Trophoblast cell (in vitro differentiated cells and primary cell): Measurements from ENCODE around the gene HMGCL.

Experiments used
- DNase-seq, 2 donors: peaks; one replicate each; pipeline ENCODE4 v3.0.0-alpha.2; 2016
- H2AFZ ChIP-seq: 2 replicates; pipeline ENCODE4 v1.6.1; 2013; ENCODE audit warnings: low read length, moderate library complexity, mild to moderate bottlenecking; ENCODE audit not compliant: insufficient read depth, poor library complexity
- H2AK5ac ChIP-seq: 2 replicates; pipeline ENCODE4 v1.6.1; 2013; ENCODE audit warnings: mild to moderate bottlenecking, low read length
- H2BK120ac ChIP-seq: 2 replicates; pipeline ENCODE4 v1.6.1; 2013; ENCODE audit warnings: low read length, mild to moderate bottlenecking, moderate library complexity; ENCODE audit not compliant: insufficient read depth, poor library complexity
- H2BK12ac ChIP-seq: 2 replicates; pipeline ENCODE4 v1.6.1; 2013; ENCODE audit warnings: mild to moderate bottlenecking, low read length, moderate library complexity
- H2BK5ac ChIP-seq: 2 replicates; pipeline ENCODE4 v1.6.1; 2013; ENCODE audit warnings: low read length, low read depth, moderate library complexity, mild to moderate bottlenecking; ENCODE audit not compliant: poor library complexity
- H3K14ac ChIP-seq: 2 replicates; pipeline ENCODE4 v1.6.1; 2013; ENCODE audit warnings: mild to moderate bottlenecking, low read length
- H3K18ac ChIP-seq: 2 replicates; pipeline ENCODE4 v1.6.1; 2013; ENCODE audit warnings: mild to moderate bottlenecking, low read length
- H3K23ac ChIP-seq: 2 replicates; pipeline ENCODE4 v1.6.1; 2013; ENCODE audit warnings: low read length
- H3K27ac ChIP-seq: 2 replicates; pipeline ENCODE4 v1.5.1; 2013; ENCODE audit warnings: low read depth, mild to moderate bottlenecking, inconsistent platforms, low read length, moderate library complexity
- H3K27me3 ChIP-seq: 2 replicates; pipeline ENCODE4 v1.6.1; 2013; ENCODE audit warnings: inconsistent platforms, mild to moderate bottlenecking, low read length, moderate library complexity; ENCODE audit not compliant: insufficient read depth
- H3K36me3 ChIP-seq, 2 experiments: 1 replicate in 1 of 2; 2 replicates in 1 of 2; pipeline ENCODE4 v1.6.1; 2013; ENCODE audit warnings: low read length in 2 of 2, mild to moderate bottlenecking in 2 of 2, moderate library complexity in 1 of 2; ENCODE audit not compliant: insufficient read depth in 2 of 2, control insufficient read depth in 1 of 2
- H3K4ac ChIP-seq: 2 replicates; pipeline ENCODE4 v1.6.1; 2013; ENCODE audit warnings: low read depth, mild to moderate bottlenecking, low read length, moderate library complexity
- H3K4me1 ChIP-seq, 2 experiments: 1 replicate in 1 of 2; 2 replicates in 1 of 2; pipeline ENCODE4 v1.6.1; 2013; ENCODE audit warnings: low read length in 2 of 2, mild to moderate bottlenecking in 2 of 2, moderate library complexity in 1 of 2; ENCODE audit not compliant: insufficient read depth in 2 of 2, control insufficient read depth in 1 of 2
- H3K4me2 ChIP-seq: 2 replicates; pipeline ENCODE4 v1.6.1; 2013; ENCODE audit warnings: inconsistent platforms, mild to moderate bottlenecking, low read length, moderate library complexity
- H3K4me3 ChIP-seq: 2 replicates; pipeline ENCODE4 v1.5.1; 2013; ENCODE audit warnings: mild to moderate bottlenecking, low read depth, low read length, inconsistent platforms
- H3K79me1 ChIP-seq: one replicate; pipeline ENCODE4 v1.6.1; 2013; ENCODE audit warnings: low read length
- H3K79me2 ChIP-seq: 2 replicates; pipeline ENCODE4 v1.6.1; 2013; ENCODE audit warnings: low read length, mild to moderate bottlenecking; ENCODE audit not compliant: control insufficient read depth, insufficient read depth, poor library complexity
- H3K9ac ChIP-seq: 2 replicates; pipeline ENCODE4 v1.6.1; 2013; ENCODE audit warnings: mild to moderate bottlenecking, low read length
- H3K9me3 ChIP-seq: 2 replicates; pipeline ENCODE4 v1.6.1; 2013; ENCODE audit warnings: low read depth, mild to moderate bottlenecking, control low read depth, inconsistent platforms, low read length; ENCODE audit not compliant: insufficient read depth
- H4K12ac ChIP-seq: 2 replicates; pipeline ENCODE4 v1.6.1; 2013; ENCODE audit warnings: low read depth, mild to moderate bottlenecking, low read length, moderate library complexity
- H4K8ac ChIP-seq: 2 replicates; pipeline ENCODE4 v1.6.1; 2013; ENCODE audit warnings: low read depth, mild to moderate bottlenecking, low read length, moderate library complexity
- H4K91ac ChIP-seq: one replicate; pipeline ENCODE4 v1.6.1; 2013; ENCODE audit warnings: low read depth, mild to moderate bottlenecking, low read length, moderate library complexity
- WGBS: extraction: QIAGEN DNeasy Blood & Tissue Kit; methylation state at CpG from one replicate; pipeline ENCODE4 v1.1.7; 2013; ENCODE audit warnings: missing lambda C conversion rate; ENCODE audit not compliant: insufficient read length, insufficient coverage; ENCODE audit errors: extremely low coverage; 5-methylcytosine and 5-hydroxymethylcytosine counted together

Gene HMGCL

GRCh38 chr1:23790696-23791515 is 34.3 kb downstream of the HMGCL start, which contains the start of gene LYPLA2:
TSS of gene LYPLA2 (plus strand) at chr1:23791145. CDS start at chr1:23792683, 1,538 bp downstream.
- peaks cover 12% of the 10 kb centered on the region for H3K79me2 ChIP-seq
- peak within 1 kb of the TSS; percentile 49 for H2BK5ac ChIP-seq
- WGBS = no CpG with 5 or more reads among the region's 47 CpGs
- peak within 1 kb of the TSS; percentile 49 for H2AFZ ChIP-seq
- H4K91ac ChIP-seq = peak within 1 kb of the TSS; percentile 92
- H3K4me2 ChIP-seq = peak within 1 kb of the TSS; percentile 62
- H2BK12ac ChIP-seq = peak within 1 kb of the TSS; percentile 17
- peak within 1 kb of the TSS; percentile 76 for H3K18ac ChIP-seq
- peak within 1 kb of the TSS; percentile 96 for H3K4ac ChIP-seq
- H3K9me3 ChIP-seq = no peaks in the 10 kb centered on the region
- H4K8ac ChIP-seq = peak within 1 kb of the TSS; percentile 86
- DNase-seq = peak; percentile 90 to 94
- peak within 1 kb of the TSS; percentile 32 for H3K9ac ChIP-seq
- no peak within 1 kb of the TSS for H3K23ac ChIP-seq
- peaks cover 7% of the 10 kb centered on the region for H3K79me1 ChIP-seq
- peak within 1 kb of the TSS; percentile 74 for H3K4me3 ChIP-seq
- peaks cover 45% of the 10 kb centered on the region in 2 experiments for H3K36me3 ChIP-seq
- H2AK5ac ChIP-seq = peak within 1 kb of the TSS; percentile 89
- H3K14ac ChIP-seq = peak within 1 kb of the TSS; percentile 84
- H2BK120ac ChIP-seq = peak within 1 kb of the TSS; percentile 65
- peaks cover 12 to 15% of the 10 kb centered on the region in 2 experiments for H3K4me1 ChIP-seq
- peak within 1 kb of the TSS; percentile 26 for H3K27ac ChIP-seq
- H4K12ac ChIP-seq = peak within 1 kb of the TSS; percentile 79
- H3K27me3 ChIP-seq = no peaks in the 10 kb centered on the region

GRCh38 chr1:23788695-23789094 is 36.5 kb downstream of the HMGCL start:
- Histone ChIP-seq H2AFZ (no peak overlapping the region), H3K9me3 (no peaks in the 10 kb centered on the region), H3K79me2 (peaks cover 12% of the 10 kb centered on the region)

DNA sequence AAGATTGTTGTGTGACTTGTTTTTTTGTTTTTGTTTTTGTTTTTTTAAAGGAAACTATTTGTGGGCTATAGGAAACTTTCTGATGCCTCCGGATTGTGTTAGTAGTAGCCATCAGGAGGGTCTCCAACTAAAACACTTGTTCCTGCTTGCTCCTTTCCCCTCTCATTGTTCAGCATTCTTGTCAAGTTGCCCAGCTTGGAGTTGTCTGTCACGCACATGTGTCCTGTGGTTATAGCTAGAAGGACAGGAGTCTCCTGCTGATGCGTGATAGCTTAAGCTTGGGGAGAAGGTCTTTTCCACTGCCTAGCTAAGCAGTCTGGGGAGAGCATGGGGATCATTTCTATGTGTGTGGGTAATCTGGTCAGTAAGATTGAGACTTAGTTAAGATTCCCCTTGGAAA is 37.5 kb downstream of the HMGCL start:
- peak overlapping the region; percentile 69 for H3K23ac ChIP-seq
- peaks cover 22 to 28% of the 10 kb centered on the region in 2 experiments for H3K36me3 ChIP-seq
- no peak overlapping the region for H3K27ac ChIP-seq
- peaks cover 12% of the 10 kb centered on the region for H3K79me2 ChIP-seq
- H2AFZ ChIP-seq = no peak overlapping the region
- H2AK5ac ChIP-seq = no peak overlapping the region
- H3K4ac ChIP-seq = no peak overlapping the region
- no peak overlapping the region for H4K8ac ChIP-seq
- DNase-seq = no peak
- no peaks in the 10 kb centered on the region for H3K9me3 ChIP-seq
- no peak overlapping the region for H3K4me2 ChIP-seq
- no peak overlapping the region for H2BK5ac ChIP-seq
- no peak overlapping the region for H3K18ac ChIP-seq
- H3K9ac ChIP-seq = no peak overlapping the region
- H2BK12ac ChIP-seq = no peak overlapping the region
- H3K27me3 ChIP-seq = no peaks in the 10 kb centered on the region
- H3K4me1 ChIP-seq = peaks cover 12 to 15% of the 10 kb centered on the region in 2 experiments
- WGBS = no CpG with 5 or more reads among the region's 3 CpGs
- no peak overlapping the region for H3K4me3 ChIP-seq
- H4K91ac ChIP-seq = no peak overlapping the region
- no peak overlapping the region for H2BK120ac ChIP-seq
- H4K12ac ChIP-seq = no peak overlapping the region
- H3K79me1 ChIP-seq = peaks cover 7% of the 10 kb centered on the region
- H3K14ac ChIP-seq = no peak overlapping the region

More at GRCh38 chr1:23788695-23789094, 36.5 kb downstream of the HMGCL start:
- H3K27ac ChIP-seq = no peak overlapping the region
- no peak overlapping the region for H4K12ac ChIP-seq
- no peak overlapping the region for H3K23ac ChIP-seq
- peaks cover 7% of the 10 kb centered on the region for H3K79me1 ChIP-seq
- H4K91ac ChIP-seq = no peak overlapping the region
- H2BK120ac ChIP-seq = no peak overlapping the region
- H3K18ac ChIP-seq = no peak overlapping the region
- H2BK5ac ChIP-seq = no peak overlapping the region
- H3K4me2 ChIP-seq = no peak overlapping the region
- H3K9ac ChIP-seq = no peak overlapping the region
- peaks cover 12 to 15% of the 10 kb centered on the region in 2 experiments for H3K4me1 ChIP-seq
- H2AK5ac ChIP-seq = no peak overlapping the region
- no peak overlapping the region for H2BK12ac ChIP-seq
- WGBS = no CpG with 5 or more reads among the region's 3 CpGs
- H4K8ac ChIP-seq = no peak overlapping the region
- no peak for DNase-seq
- H3K14ac ChIP-seq = no peak overlapping the region
- H3K36me3 ChIP-seq = peaks cover 28 to 36% of the 10 kb centered on the region in 2 experiments
- no peaks in the 10 kb centered on the region for H3K27me3 ChIP-seq
- H3K4me3 ChIP-seq = no peak overlapping the region
- no peak overlapping the region for H3K4ac ChIP-seq

- Histone ChIP-seq H3K9ac (no peak overlapping the region), H3K4me2 (no peak overlapping the region), H4K91ac (no peak overlapping the region), H3K4me1 (peaks cover 0 to 2% of the 10 kb centered on the region in 2 experiments), H3K36me3 (peaks cover 24 to 25% of the 10 kb centered on the region in 2 experiments), H2BK120ac (no peak overlapping the region), H2AK5ac (no peak overlapping the region), H2BK5ac (no peak overlapping the region), H4K8ac (no peak overlapping the region), H4K12ac (no peak overlapping the region), H3K18ac (no peak overlapping the region), H3K4ac (no peak overlapping the region), H3K79me1 (no peaks in the 10 kb centered on the region), H3K79me2 (no peaks in the 10 kb centered on the region), H3K9me3 (no peaks in the 10 kb centered on the region), H3K14ac (no peak overlapping the region), H3K27me3 (no peaks in the 10 kb centered on the region), H3K4me3 (no peak overlapping the region), H3K23ac (no peak overlapping the region), H2AFZ (no peak overlapping the region), H3K27ac (no peak overlapping the region), H2BK12ac (no peak overlapping the region)
- no CpG with 5 or more reads among the region's 4 CpGs for WGBS
- no peak for DNase-seq
Measured at GRCh38 chr1:23784846-23785245, 40.4 kb downstream of the HMGCL start.
